Activated T-cell treated with anti-CD3 and anti-CD28 coated beads, Interleukin-2, amount 50 U/mL, for 1 hour (primary cell): Measurements from ENCODE around the gene CELF1.

ENCODE experiments used
- DNase-seq: peaks from one replicate; pipeline ENCODE4 v3.0.0-alpha.2; 2020

CELF1 gene

DNA sequence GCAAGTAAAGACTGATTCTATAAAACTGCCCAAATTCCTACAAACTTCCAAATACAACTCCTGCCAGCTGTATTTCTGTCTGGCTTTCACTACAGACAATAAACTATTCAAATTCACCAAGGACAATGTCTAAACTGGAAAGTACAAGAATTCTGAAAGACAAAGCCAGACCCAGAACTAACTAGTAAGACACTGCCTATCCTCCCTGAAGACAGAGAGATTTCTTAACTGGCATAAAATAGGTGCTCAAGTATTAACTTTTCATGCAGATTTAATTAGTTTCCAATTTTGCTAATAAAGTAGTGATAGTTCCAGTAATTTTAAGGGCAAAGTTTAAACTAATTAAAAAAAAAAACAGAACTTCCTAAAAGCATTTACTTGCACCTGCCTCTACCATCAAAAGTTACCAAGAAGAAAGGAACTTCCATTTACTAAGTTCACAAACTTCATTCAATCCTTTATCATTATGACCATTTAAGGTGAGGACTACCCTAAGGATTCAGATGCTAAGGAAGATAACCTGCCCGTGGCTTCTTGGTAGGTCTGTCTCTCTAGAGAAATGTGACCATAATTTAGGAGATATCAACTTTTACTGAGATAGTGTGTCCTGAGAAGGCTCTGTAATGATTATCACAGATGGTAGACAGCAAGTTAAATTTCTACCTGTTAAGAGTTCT lies 45.2 kb downstream of the CELF1 start:
- DNase-seq: no peak

DNA sequence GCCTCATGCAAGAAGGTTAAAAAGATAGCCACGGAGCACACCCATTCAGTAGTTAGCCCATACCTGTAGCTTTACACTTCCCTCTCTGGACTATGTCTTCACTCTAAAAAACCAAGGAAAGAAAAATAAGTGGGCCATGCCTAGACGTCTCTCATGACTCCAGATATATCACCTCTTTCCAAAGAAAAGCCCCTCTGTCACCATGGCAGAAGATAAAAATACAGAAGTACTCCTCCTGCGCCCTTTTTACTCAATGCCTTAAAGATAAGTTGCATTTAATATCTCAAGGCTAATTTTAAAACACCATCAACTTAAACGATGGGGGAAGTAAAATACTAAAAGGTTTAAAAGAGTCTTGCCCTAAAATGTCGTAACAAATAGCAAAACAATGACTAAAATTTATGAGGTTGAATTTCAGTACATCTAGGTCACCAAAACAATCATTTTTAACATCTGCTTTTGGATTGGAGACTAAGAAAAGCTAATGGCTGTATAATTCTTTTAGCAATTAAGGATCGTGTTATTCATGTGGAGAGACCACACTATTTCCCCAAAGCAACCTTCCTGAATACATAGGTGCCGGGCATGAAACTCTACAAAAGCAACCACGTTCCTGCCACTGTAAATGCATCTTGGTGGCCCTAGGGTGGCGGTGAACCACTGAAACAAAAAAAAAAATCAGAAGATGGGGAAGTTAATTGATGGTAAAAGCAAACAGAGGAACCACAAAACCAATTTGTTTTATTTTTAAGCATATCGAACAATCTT lies 46.0 kb downstream of the CELF1 start:
- DNase-seq: no peak

DNA sequence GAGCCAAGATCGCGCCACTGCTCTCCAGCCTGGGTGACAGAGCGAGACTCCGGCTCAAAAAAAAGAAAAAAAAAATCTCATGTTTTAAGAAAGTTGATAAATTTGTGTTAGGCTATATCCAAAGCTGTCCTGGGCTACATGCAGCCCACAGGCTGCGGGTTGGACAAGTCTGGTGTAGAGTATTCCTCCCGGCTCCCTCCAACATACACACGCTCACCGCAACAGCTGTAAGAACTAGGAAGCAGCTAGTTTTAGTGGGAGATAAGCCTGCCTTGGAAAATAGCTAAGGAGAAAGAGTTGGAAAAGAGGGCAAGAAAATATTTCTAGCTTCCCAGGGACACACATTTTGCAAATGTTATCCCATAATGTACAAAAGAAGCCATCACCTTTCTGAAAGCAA lies 46.6 kb downstream of the CELF1 start:
- no peak for DNase-seq

DNA sequence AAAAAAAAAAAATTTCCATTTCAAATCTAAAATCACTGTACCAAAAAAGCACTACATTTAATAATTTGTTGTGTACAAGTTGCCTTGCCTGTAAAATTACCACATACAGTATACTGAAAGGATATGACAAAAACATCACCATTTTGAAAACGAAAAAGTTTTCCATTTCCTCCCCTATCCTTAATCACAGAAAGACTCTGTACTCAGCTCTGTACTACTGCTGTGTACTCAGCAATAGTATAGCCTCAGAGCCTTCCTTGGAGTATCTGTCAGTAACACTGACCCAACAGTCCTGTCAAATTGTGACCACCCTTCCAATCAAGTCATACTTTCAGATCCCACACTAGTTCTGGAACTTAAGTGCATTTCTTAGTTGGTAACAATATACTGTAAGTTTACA lies 48.0 kb downstream of the CELF1 start:
- DNase-seq: no peak

DNA sequence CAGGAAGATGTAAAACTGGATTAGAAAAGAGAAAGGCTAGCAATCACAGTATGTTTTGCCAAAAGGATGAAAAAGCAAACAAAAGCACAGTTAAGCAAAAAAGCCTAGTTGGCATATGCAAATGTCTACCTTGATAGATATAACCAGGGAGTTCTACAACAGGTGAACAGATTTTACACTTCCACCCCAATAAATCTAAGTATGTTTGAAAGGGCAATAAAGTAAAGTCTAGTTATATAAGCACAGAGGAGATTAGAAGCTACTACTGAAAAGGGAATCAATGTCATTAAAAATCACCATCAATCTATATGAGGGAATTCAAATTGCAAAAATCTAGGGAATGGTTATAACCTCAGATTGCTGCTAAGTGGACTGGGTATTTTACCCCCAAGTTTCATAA lies 49.7 kb downstream of the CELF1 start:
- no peak for DNase-seq

- no peak for DNase-seq
Observed at GRCh38 chr11:47502767-47503166, 50.2 kb downstream of the CELF1 start.

GRCh38 chr11:47501101-47501500 lies 51.8 kb downstream of the CELF1 start:
- no peak for DNase-seq

- no peak for DNase-seq
Observed at GRCh38 chr11:47500121-47500520, 52.8 kb downstream of the CELF1 start.

- DNase-seq: no peak
Observed at GRCh38 chr11:47499614-47500013, 53.3 kb downstream of the CELF1 start.

- DNase-seq: no peak
Observed at GRCh38 chr11:47499161-47499560, 53.8 kb downstream of the CELF1 start.

DNA sequence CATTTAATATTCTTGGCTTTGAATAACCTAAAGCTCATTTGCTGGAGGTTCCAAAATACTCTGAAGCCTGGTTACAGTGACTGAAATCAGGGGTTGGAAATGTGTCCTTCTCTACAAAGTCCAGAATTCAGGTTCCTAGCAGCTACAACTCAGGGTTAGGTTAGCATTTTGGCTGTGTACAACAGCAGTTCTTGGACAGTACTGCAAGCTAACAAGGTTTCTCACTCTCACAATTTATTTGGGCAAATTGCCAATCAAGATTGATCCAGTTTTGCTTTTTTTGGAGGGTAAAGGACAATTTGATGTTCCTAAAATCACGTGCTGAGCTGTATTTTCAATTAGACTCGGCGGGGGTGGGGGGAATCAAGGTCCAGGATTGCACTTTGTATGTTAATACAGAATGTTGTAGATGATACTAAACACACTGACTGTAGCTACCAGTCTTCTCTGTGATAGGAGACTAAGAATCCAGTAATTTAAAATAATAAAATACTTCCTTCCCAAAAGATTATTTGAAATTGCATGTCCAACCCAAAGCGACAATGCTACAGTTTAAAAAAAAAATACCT lies 54.3 kb downstream of the CELF1 start:
- no peak for DNase-seq

DNA sequence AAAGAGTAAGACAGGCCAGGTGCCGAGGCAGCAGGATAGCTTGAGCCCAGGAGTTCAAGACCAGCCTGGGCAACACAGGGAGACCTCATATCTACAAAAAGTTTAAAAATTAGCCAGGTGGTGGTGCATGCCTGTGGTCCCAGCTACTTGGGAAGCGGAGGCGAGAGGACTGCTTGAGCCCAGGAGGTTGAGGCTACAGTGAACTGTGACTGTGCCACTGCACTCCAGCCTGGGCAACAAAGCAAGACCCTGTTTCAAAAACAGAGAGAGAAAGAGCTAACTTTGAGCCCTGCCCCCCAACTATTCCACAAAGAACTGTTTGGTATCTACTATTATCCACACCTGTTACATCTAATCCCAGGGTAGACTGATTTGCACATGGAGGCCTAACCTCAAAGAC lies 54.8 kb downstream of the CELF1 start:
- no peak for DNase-seq

DNA sequence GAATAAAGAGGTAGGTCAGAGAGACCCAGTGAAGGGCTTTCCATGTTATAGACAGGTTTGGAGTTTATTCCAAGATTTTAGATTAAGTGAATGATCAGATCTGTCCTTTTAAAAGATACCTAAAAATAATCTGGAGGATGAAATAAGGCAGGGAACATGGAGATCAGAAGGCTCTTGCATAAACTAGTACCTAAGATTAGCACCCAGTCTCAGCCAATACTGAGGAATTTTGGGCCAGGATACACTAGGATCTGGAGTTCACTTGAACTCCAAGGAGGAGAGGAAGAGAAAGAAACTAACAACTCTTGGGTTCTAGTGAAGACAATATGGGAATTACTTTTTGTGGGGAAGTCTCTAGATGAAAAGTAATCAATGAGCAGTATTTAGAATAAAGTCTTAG lies 56.1 kb downstream of the CELF1 start:
- no peak for DNase-seq

DNA sequence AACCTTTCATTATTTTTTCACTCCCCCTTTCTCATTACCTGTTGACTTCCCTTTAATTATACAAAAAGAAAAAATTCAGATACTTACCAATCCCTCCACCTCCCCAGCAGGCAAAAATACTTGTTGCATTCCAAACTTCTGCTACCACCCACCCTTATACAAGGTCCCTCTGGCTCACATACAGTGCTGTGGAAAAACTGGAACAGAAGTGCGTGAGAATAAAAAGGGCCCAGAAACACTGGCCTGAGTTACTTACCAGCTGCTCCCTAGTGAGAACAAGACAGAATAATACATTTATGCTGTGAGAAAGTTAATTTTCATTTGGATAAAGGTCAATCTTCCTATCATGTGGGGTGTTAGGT lies 57.1 kb downstream of the CELF1 start:
- no peak for DNase-seq

DNA sequence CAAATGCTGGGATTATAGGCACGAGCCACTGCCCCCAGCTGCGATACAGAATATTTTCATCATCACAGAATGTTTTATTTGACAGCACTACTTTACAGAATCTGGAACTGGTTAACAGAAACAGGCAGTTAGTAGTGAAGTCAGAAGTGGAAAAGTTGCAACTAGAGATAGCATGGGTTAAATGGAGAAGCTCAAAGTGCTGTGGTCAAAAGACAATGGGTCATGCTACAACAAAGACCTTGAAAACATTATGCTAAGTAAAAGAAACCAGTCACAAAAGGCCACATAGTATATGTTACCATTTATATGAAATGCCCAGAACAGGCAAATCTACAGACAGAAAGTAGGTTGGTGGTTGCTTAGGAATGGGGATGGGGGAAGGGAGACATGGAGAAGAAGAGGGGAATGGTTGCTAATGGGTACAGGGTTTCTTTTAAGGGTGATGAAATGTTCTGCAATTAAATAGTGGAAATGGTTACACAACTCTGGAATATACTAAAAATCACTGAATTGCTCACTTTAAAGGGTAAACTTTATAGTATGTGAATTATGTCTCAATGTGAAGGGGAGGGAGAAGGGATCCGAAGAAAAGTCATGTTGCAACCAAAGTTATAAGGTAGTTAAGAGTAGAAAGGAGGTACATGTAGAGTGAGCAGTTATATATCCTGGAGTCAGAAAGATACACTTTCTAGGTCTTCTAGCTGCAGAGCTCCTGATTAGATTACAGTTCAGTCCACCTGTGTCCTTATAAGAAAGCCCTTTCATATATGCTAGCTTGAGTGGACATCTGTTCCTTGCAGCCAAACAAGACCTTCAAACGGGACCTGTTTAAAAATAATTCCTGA lies 57.7 kb downstream of the CELF1 start:
- no peak for DNase-seq

DNA sequence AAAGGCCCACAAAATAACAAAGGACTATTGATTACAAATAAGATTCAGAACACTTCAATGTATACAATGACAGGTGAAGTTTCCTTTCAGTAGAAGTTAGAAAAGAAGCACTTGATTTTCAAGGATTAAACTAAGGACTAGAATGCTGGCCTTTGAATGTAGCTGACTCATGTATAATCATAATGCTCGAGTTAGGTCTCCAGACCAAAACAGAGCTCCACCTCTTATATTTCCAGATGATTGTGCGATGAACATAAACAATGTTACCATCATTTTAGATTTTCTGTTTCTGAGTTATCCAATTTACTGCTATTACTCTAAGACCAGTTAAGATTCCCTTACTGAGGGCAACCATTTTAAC lies 63.6 kb downstream of the CELF1 start:
- DNase-seq: no peak

DNA sequence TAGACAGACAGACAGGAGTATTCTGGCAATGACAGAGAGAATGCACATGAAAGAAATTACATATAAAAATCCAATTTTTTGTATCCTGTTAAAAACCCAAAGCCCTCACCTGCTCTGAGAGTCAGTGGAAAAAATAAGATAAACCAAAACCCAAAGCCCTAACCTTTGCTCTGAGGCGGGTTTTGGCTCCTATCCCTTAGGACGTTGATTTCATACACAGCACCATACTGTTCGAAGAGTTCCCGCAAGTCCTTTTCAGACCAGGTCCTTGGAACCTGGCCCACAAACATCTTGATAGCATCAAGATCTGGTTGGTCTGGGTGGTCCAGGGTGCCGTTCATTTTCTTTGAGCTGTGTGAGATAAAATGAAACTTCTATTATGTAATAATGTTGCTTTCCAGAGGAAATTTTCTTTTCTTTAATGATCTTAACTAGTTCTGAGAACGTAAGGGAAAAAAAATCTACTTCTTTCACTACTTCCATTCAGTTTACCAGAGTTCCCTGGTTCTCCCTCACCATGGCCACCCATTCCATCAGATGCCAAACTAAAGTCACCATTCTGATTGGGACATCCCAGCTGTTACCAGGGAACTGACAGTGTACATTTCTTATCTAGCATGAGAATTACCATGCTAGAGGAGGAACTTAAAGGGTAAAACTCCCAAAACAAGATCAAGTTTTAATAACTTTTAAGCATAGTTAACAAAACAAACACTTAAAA lies 64.1 kb downstream of the CELF1 start:
- no peak for DNase-seq

DNA sequence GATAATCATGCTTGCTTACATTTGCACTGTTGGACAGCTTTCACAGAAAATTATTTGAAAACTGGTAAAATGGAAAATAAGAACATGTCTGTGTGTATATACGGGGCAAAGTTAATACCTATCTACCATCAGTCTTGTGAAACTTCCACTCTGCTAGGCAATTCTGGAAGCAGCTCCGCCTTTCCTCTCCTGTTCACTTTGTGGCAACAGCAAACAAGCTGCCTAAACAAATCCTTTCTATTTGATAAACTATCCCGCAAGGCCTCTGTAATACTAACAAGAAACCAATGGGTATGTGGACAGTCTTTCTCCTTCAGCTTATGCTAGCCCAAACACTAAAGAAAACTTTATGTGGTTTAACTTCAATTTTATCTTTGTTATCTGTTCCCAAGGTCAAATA lies 64.8 kb downstream of the CELF1 start:
- DNase-seq: no peak

DNA sequence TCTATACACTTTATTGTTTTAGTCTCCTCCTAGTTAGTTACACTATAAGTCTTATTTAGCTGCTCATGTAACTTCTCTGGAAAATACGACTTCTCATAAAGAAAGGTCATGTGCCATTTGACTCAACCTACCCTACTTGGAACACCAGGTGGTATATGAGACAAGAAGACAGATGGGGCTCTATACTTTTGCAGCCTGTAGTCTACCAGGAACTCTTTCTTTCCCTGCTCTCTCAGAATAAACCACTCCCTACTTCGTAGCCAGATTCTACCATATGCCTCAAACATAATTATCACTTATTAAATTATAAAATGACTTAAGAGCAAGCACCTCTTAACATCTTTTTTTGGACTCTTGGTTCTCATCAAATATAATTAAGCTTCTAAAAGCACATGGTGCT lies 65.5 kb downstream of the CELF1 start:
- DNase-seq: no peak

- no peak for DNase-seq
Observed at GRCh38 chr11:47485107-47485506, 67.8 kb downstream of the CELF1 start.

DNA sequence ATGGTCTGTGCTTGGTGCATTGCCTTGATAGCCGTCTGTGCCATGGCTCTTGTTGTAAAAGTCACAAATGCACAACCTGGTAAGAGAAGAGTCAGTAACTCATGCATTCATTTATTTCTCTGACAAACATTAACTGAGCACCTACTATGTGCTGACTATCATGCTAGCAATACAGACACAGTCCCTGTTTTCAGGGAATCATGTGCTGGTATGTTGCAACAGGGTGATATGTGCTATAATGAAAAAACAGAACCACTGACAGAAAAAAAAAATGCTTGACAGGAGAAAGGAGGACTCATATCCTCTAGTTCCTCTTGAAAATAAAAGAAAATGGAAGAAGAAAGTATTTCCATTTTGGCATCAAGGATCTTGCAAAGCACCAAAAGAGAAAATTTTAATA lies 69.5 kb downstream of the CELF1 start:
- DNase-seq: no peak

DNA sequence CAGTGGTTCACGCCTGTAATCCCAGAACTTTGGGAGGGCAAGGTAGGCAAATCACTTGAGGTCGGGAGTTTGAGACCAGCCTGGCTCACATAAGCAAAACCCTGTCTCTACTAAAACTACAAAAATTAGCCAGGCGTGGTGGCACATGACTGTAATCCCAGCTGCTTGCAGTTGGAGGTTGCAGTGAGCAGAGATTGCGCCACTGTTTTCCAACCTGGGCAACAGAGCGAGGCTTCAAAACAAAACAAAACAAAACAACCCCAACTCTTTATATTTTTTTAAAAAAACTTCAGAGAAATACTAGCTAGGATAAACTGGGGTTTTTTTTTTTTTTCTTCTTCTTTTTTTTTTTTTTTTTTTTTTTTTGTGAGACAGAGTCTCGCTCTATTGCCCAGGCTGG lies 72.2 kb downstream of the CELF1 start:
- DNase-seq: no peak
